ENCODE data around the gene ADAM15. TPM values are rescaled to one million over a fixed set of nuclear protein-coding genes. Genes with fewer than 3 reads are reported as not detected.

ADAM15 gene
- total RNA-seq, 1 donor from 2014 or later = 82.2 TPM

DNA sequence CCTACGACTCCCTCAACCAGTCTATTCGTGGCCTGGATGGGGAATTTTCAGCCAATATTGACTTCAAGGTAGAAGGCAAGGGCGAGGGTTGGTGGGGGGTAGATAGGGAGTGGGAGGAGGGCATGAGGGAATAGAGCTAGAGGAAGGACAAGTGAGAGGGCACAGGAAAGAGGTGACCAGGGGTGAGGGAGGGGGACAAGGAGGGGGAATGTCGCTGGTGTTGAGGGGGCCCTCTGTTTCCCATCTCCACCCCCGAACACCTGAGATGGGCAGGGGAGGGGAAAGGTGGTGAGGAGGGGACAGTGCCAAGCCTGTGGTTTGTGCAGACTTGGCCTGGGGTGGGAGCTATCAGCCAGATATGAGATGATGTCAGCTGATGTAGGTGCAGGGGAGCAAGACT lies 8.3 kb upstream of the ADAM15 start:
- H3K4me1 Mint-ChIP-seq = peaks cover 12% of the 10 kb centered on the region
- H3K4me3 Mint-ChIP-seq = no peak overlapping the region
- H3K27ac Mint-ChIP-seq (ENCODE audit: unreplicated experiment) = no peak overlapping the region

GRCh38 chr1:155043301-155043702 lies 7.8 kb upstream of the ADAM15 start:
- no peak for DNase-seq (ENCODE audit: low read depth, low spot score)
- no peak overlapping the region for H3K4me3 Mint-ChIP-seq
- H3K9me3 Mint-ChIP-seq = no peaks in the 10 kb centered on the region
- no peak overlapping the region for H3K27ac Mint-ChIP-seq (ENCODE audit: unreplicated experiment)
- peaks cover 15% of the 10 kb centered on the region for H3K4me1 Mint-ChIP-seq
- H3K27me3 Mint-ChIP-seq (ENCODE audit: low read depth) = no peaks in the 10 kb centered on the region
- TF ChIP-seq, protein P1, sequence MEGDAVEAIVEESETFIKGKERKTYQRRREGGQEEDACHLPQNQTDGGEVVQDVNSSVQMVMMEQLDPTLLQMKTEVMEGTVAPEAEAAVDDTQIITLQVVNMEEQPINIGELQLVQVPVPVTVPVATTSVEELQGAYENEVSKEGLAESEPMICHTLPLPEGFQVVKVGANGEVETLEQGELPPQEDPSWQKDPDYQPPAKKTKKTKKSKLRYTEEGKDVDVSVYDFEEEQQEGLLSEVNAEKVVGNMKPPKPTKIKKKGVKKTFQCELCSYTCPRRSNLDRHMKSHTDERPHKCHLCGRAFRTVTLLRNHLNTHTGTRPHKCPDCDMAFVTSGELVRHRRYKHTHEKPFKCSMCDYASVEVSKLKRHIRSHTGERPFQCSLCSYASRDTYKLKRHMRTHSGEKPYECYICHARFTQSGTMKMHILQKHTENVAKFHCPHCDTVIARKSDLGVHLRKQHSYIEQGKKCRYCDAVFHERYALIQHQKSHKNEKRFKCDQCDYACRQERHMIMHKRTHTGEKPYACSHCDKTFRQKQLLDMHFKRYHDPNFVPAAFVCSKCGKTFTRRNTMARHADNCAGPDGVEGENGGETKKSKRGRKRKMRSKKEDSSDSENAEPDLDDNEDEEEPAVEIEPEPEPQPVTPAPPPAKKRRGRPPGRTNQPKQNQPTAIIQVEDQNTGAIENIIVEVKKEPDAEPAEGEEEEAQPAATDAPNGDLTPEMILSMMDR (conservative IDR thresholded peaks at IDR 0.05) = no peak
- no peaks in the 10 kb centered on the region for H3K36me3 Mint-ChIP-seq (ENCODE audit: low read depth)

More for the DNA sequence above, 8.3 kb upstream of the ADAM15 start:
- TF ChIP-seq, protein P1 (conservative IDR thresholded peaks at IDR 0.05) = no peak
- DNase-seq (ENCODE audit: low read depth, low spot score) = no peak
- Mint-ChIP-seq H3K27me3 (ENCODE audit: low read depth) (no peaks in the 10 kb centered on the region), H3K9me3 (no peaks in the 10 kb centered on the region), H3K36me3 (ENCODE audit: low read depth) (no peaks in the 10 kb centered on the region)

- peaks cover 19% of the 10 kb centered on the region for H3K4me1 Mint-ChIP-seq
- no peaks in the 10 kb centered on the region for H3K36me3 Mint-ChIP-seq (ENCODE audit: low read depth)
- DNase-seq (ENCODE audit: low read depth, low spot score) = no peak
- TF ChIP-seq, protein P1 (conservative IDR thresholded peaks at IDR 0.05) = no peak
- H3K27ac Mint-ChIP-seq (ENCODE audit: unreplicated experiment) = no peak overlapping the region
- no peaks in the 10 kb centered on the region for H3K27me3 Mint-ChIP-seq (ENCODE audit: low read depth)
- no peaks in the 10 kb centered on the region for H3K9me3 Mint-ChIP-seq
- H3K4me3 Mint-ChIP-seq = no peak overlapping the region
Measured at GRCh38 chr1:155043793-155044192, 7.3 kb upstream of the ADAM15 start.

DNA sequence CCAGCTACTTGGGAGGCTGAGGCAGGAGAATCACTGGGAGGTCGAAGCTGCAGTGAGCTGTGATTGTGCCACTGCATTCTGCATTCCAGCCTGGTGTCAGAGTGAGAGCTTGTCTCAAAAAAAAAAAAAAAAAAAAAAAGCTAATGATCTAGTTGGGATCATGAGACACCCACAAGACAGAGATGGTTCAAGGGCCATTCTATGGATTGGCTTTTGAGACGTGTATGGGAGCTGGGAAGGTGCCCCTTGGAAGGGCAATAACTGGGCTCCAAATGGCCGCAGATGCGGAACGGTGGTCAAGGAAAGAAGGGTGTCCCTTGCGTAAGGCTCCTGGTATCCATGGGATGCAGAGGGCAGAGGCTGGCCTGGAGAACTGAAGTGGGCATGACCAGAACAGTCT lies 6.8 kb upstream of the ADAM15 start:
- H3K4me1 Mint-ChIP-seq = peaks cover 24% of the 10 kb centered on the region
- H3K27me3 Mint-ChIP-seq (ENCODE audit: low read depth) = no peaks in the 10 kb centered on the region
- no peak for DNase-seq (ENCODE audit: low read depth, low spot score)
- TF ChIP-seq, protein P1 (conservative IDR thresholded peaks at IDR 0.05) = no peak
- H3K27ac Mint-ChIP-seq (ENCODE audit: unreplicated experiment) = peak overlapping the region; percentile 95
- no peaks in the 10 kb centered on the region for H3K36me3 Mint-ChIP-seq (ENCODE audit: low read depth)
- H3K9me3 Mint-ChIP-seq = no peaks in the 10 kb centered on the region
- peak overlapping the region; percentile 38 for H3K4me3 Mint-ChIP-seq

GRCh38 chr1:155044812-155045657 lies 6.1 kb upstream of the ADAM15 start:
- H3K36me3 Mint-ChIP-seq (ENCODE audit: low read depth) = no peaks in the 10 kb centered on the region
- TF ChIP-seq, protein P1 (conservative IDR thresholded peaks at IDR 0.05) = peak; percentile 71
- H3K27me3 Mint-ChIP-seq (ENCODE audit: low read depth) = no peaks in the 10 kb centered on the region
- peak; percentile 60 for DNase-seq (ENCODE audit: low read depth, low spot score)
- H3K4me3 Mint-ChIP-seq = peak overlapping the region; percentile 38
- peak overlapping the region; percentile 95 for H3K27ac Mint-ChIP-seq (ENCODE audit: unreplicated experiment)
- no peaks in the 10 kb centered on the region for H3K9me3 Mint-ChIP-seq
- H3K4me1 Mint-ChIP-seq = peaks cover 31% of the 10 kb centered on the region

Measured in neural crest cell (in vitro differentiated cells).